GM19397 (cell line): Measurements from ENCODE around the gene ATP8A2.
"Not testable (repeated sequence)": the region's sequence is repeated elsewhere in the genome, so short reads cannot be mapped to it uniquely, and the experiment has no call there.

Source experiments
- ATAC-seq: cut with Tn5 transposase; IDR thresholded peaks from one replicate; pipeline ENCODE4 v1.9.1; 2021; ENCODE audit warnings: mild to moderate bottlenecking, moderate library complexity; ENCODE audit not compliant: unreplicated experiment

The ATP8A2 gene

GRCh38 chr13:25538276-25538675 is 166.5 kb downstream of the ATP8A2 start:
- no peak for ATAC-seq

GRCh38 chr13:25541434-25542123 is 169.8 kb downstream of the ATP8A2 start:
- no peak for ATAC-seq

GRCh38 chr13:25548991-25549390 is 177.2 kb downstream of the ATP8A2 start:
- not testable (repeated sequence) for ATAC-seq

- no peak for ATAC-seq
These were observed 190.0 kb downstream of the ATP8A2 start for GRCh38 chr13:25561812-25562211.

GRCh38 chr13:25570185-25570584 is 198.4 kb downstream of the ATP8A2 start:
- no peak for ATAC-seq

- no peak for ATAC-seq
These were observed 199.5 kb downstream of the ATP8A2 start for GRCh38 chr13:25571237-25571636.

- not testable (repeated sequence) for ATAC-seq
These were observed 200.4 kb downstream of the ATP8A2 start for GRCh38 chr13:25572171-25572570.

GRCh38 chr13:25574437-25575411 is 202.9 kb downstream of the ATP8A2 start:
- ATAC-seq, result peak; percentile 88

GRCh38 chr13:25575562-25575961 is 203.8 kb downstream of the ATP8A2 start:
- no peak for ATAC-seq

GRCh38 chr13:25578526-25578925 is 206.8 kb downstream of the ATP8A2 start:
- no peak for ATAC-seq

- no peak for ATAC-seq
These were observed 207.4 kb downstream of the ATP8A2 start for GRCh38 chr13:25579221-25579620.

- ATAC-seq, result no peak
These were observed 209.6 kb downstream of the ATP8A2 start for GRCh38 chr13:25581351-25581750.

GRCh38 chr13:25584087-25584486 is 212.3 kb downstream of the ATP8A2 start:
- no peak for ATAC-seq

- no peak for ATAC-seq
These were observed 213.2 kb downstream of the ATP8A2 start for GRCh38 chr13:25585000-25585399.

- no peak for ATAC-seq
These were observed 215.7 kb downstream of the ATP8A2 start for GRCh38 chr13:25587326-25587980.

GRCh38 chr13:25588336-25589060 is 216.7 kb downstream of the ATP8A2 start:
- ATAC-seq, result no peak

- ATAC-seq, result no peak
These were observed 226.6 kb downstream of the ATP8A2 start for GRCh38 chr13:25598421-25598820.

GRCh38 chr13:25602176-25602575 is 230.4 kb downstream of the ATP8A2 start:
- ATAC-seq, result no peak

- no peak for ATAC-seq
These were observed 232.3 kb downstream of the ATP8A2 start for GRCh38 chr13:25604106-25604505.

GRCh38 chr13:25607096-25607495 is 235.3 kb downstream of the ATP8A2 start:
- ATAC-seq, result no peak

GRCh38 chr13:25608181-25608580 is 236.4 kb downstream of the ATP8A2 start:
- no peak for ATAC-seq
